Measurements from ENCODE around the gene TRMU. TPM values are rescaled to one million over a fixed set of nuclear protein-coding genes. Genes with fewer than 3 reads are reported as not detected.
A peak's percentile ranks its signal among the peaks of the same experiment; 100 is the strongest.

Gene TRMU
- total RNA-seq, 1 donor from 2014 or later = 70.1 TPM

DNA sequence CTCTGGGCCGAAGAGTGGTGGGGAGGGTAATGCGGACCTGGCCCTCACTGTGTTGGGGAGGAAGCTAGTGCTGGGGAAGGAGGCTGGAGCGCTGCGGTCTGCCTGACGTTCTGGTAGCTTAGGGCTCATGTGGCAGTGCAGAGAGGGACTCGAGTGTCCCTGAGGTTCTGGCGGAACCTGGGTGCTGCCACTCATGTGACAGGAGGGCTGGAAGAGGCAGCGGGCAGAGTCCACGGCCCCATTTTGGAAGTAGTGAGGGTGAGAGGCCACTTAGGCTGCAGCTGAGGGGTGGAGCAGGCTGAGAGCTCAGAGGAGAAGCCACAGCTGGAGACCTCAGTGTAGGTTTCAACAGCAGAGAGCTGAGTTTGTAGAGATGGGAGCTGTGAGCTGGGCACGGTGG is 16.2 kb upstream of the TRMU start:
- Mint-ChIP-seq H3K9me3 (peaks cover 1% of the 10 kb centered on the region), H3K27ac (peak overlapping the region; percentile 19), H3K4me1 (no peaks in the 10 kb centered on the region), H3K36me3 (peaks cover 34% of the 10 kb centered on the region), H3K27me3 (ENCODE audit: insufficient read depth, low read depth) (peaks cover 2% of the 10 kb centered on the region), H3K4me3 (no peak overlapping the region)
- Histone ChIP-seq H3F3A (ENCODE audit: low read depth) (no peaks in the 10 kb centered on the region), H3K4me3 (no peak overlapping the region), H3K9me3 (ENCODE audit: low read depth) (no peaks in the 10 kb centered on the region), H3K4me1 (no peaks in the 10 kb centered on the region), H3K27ac (no peak overlapping the region), H3K4me2 (no peak overlapping the region), H3K27me3 (no peaks in the 10 kb centered on the region), H3K9ac (no peak overlapping the region), H3K79me2 (ENCODE audit: low read depth) (no peaks in the 10 kb centered on the region), H3K36me3 (no peaks in the 10 kb centered on the region), H2AFZ (replicated peaks) (no peak overlapping the region), H4K20me1 (ENCODE audit: low read depth) (no peaks in the 10 kb centered on the region)
- TF ChIP-seq, protein P1, sequence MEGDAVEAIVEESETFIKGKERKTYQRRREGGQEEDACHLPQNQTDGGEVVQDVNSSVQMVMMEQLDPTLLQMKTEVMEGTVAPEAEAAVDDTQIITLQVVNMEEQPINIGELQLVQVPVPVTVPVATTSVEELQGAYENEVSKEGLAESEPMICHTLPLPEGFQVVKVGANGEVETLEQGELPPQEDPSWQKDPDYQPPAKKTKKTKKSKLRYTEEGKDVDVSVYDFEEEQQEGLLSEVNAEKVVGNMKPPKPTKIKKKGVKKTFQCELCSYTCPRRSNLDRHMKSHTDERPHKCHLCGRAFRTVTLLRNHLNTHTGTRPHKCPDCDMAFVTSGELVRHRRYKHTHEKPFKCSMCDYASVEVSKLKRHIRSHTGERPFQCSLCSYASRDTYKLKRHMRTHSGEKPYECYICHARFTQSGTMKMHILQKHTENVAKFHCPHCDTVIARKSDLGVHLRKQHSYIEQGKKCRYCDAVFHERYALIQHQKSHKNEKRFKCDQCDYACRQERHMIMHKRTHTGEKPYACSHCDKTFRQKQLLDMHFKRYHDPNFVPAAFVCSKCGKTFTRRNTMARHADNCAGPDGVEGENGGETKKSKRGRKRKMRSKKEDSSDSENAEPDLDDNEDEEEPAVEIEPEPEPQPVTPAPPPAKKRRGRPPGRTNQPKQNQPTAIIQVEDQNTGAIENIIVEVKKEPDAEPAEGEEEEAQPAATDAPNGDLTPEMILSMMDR (IDR thresholded peaks at IDR 0.05) = no peak
- TF ChIP-seq EZH2phosphoT487 (IDR thresholded peaks at IDR 0.05) = no peak
- no peak for TF ChIP-seq EZH2 (IDR thresholded peaks at IDR 0.05)
- no peak for DNase-seq (ENCODE audit: low spot score)

DNA sequence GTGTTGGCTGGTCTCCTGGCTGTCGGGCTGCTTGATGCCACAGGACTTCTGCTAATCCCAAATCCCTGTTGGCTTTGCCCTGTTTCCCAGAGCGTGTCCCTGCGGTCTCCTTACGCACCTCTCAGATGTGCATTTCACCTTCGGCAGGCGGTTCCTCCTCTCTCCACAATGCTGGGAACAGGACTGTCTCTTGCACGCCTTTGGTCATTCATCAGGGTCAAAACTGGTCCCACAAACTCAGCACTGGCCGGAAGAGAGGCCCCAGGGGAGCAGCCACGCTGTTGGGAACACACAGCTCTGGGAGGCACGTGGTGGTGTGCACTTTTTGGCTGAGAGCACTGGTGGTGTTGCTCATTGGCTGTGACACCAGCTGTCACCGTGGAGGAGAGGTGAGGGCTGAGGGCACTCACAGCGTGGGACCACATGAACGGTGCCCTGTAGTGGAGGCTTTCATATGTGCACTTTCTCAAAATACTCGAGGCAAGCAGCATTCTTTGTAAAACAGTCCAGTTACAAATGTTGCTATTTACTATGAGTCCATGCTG is 15.3 kb upstream of the TRMU start:
- Histone ChIP-seq H3K9ac (no peak overlapping the region), H3K4me1 (no peaks in the 10 kb centered on the region), H3K27ac (no peak overlapping the region), H4K20me1 (ENCODE audit: low read depth) (no peaks in the 10 kb centered on the region), H2AFZ (replicated peaks) (no peak overlapping the region), H3F3A (ENCODE audit: low read depth) (no peaks in the 10 kb centered on the region), H3K4me2 (no peak overlapping the region), H3K36me3 (no peaks in the 10 kb centered on the region), H3K27me3 (no peaks in the 10 kb centered on the region), H3K4me3 (no peak overlapping the region), H3K9me3 (ENCODE audit: low read depth) (no peaks in the 10 kb centered on the region), H3K79me2 (ENCODE audit: low read depth) (no peaks in the 10 kb centered on the region)
- peaks cover 1% of the 10 kb centered on the region for H3K9me3 Mint-ChIP-seq
- peaks cover 34% of the 10 kb centered on the region for H3K36me3 Mint-ChIP-seq
- H3K4me1 Mint-ChIP-seq = no peaks in the 10 kb centered on the region
- peaks cover 2% of the 10 kb centered on the region for H3K27me3 Mint-ChIP-seq (ENCODE audit: insufficient read depth, low read depth)
- TF ChIP-seq EZH2phosphoT487 (IDR thresholded peaks at IDR 0.05) = no peak
- TF ChIP-seq, protein P1 (IDR thresholded peaks at IDR 0.05) = no peak
- no peak for TF ChIP-seq EZH2 (IDR thresholded peaks at IDR 0.05)
- H3K27ac Mint-ChIP-seq = no peak overlapping the region
- H3K4me3 Mint-ChIP-seq = no peak overlapping the region
- no peak for DNase-seq (ENCODE audit: low spot score)

DNA sequence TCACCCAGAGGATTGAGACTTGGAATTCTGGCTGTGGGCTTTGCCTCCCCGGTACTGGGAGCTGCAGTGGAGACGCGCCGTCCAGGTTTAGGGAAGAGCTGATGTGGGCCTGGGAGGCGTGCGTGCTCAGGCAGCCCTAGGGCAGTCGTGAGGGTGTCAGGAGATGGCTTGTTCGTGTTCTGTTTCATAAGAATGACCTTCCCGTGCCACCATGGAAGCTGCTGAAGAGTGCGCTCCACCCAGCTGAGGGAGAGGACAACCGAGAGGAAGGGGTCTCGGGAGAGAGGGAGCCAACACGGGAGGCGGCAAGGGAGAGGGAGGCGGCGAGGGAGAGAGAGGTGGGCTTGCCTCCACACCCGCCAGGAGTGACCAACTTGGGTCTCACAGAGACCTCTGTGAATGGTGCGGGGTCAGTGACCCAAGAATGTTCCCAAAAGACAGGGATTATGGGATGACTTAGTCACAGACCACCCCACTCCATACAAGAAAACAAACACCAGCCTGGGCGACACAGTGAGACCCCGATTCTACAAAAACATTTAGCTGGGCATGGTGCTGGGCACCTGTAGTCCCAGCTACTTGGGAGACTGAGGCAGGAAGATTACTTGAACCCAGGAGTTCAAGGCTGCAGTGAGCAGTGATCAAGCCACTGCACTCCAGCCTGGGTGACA is 14.7 kb upstream of the TRMU start:
- Histone ChIP-seq H3F3A (ENCODE audit: low read depth) (no peaks in the 10 kb centered on the region), H3K36me3 (no peaks in the 10 kb centered on the region), H3K4me1 (no peaks in the 10 kb centered on the region), H3K27ac (no peak overlapping the region), H3K79me2 (ENCODE audit: low read depth) (no peaks in the 10 kb centered on the region), H3K4me3 (no peak overlapping the region), H3K9ac (no peak overlapping the region), H2AFZ (replicated peaks) (no peak overlapping the region), H3K4me2 (no peak overlapping the region), H4K20me1 (ENCODE audit: low read depth) (no peaks in the 10 kb centered on the region), H3K9me3 (ENCODE audit: low read depth) (no peaks in the 10 kb centered on the region), H3K27me3 (no peaks in the 10 kb centered on the region)
- Mint-ChIP-seq H3K36me3 (peaks cover 36% of the 10 kb centered on the region), H3K27ac (peak overlapping the region; percentile 68), H3K4me3 (no peak overlapping the region), H3K9me3 (peaks cover 1% of the 10 kb centered on the region), H3K4me1 (no peaks in the 10 kb centered on the region), H3K27me3 (ENCODE audit: insufficient read depth, low read depth) (peaks cover 2% of the 10 kb centered on the region)
- TF ChIP-seq, protein P1 (IDR thresholded peaks at IDR 0.05) = no peak
- no peak for TF ChIP-seq EZH2phosphoT487 (IDR thresholded peaks at IDR 0.05)
- TF ChIP-seq EZH2 (IDR thresholded peaks at IDR 0.05) = no peak
- no peak for DNase-seq (ENCODE audit: low spot score)

Data from neural progenitor cell (in vitro differentiated cells).